Measurements from ENCODE around the gene KCNH5.

KCNH5 gene

DNA sequence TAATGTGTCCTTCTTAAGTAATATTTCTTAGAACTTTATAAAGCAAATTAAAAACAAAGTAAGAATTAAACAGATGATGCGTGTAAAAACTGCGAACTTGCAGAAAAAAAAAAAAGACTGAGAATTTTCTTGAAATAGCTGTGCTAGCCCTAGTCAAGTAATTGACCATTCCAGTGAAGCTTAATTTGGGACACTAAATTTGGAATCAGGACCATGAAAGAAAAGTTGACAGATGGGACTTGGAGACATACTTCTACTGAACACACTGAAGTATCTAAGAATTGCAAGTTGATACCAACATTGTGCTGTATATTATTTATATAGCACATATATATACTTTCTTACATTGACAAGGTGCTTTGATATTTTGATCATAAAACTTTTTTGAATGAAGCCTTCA lies 386.6 kb downstream of the KCNH5 start:
- TF ChIP-seq, protein P1, sequence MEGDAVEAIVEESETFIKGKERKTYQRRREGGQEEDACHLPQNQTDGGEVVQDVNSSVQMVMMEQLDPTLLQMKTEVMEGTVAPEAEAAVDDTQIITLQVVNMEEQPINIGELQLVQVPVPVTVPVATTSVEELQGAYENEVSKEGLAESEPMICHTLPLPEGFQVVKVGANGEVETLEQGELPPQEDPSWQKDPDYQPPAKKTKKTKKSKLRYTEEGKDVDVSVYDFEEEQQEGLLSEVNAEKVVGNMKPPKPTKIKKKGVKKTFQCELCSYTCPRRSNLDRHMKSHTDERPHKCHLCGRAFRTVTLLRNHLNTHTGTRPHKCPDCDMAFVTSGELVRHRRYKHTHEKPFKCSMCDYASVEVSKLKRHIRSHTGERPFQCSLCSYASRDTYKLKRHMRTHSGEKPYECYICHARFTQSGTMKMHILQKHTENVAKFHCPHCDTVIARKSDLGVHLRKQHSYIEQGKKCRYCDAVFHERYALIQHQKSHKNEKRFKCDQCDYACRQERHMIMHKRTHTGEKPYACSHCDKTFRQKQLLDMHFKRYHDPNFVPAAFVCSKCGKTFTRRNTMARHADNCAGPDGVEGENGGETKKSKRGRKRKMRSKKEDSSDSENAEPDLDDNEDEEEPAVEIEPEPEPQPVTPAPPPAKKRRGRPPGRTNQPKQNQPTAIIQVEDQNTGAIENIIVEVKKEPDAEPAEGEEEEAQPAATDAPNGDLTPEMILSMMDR (conservative IDR thresholded peaks at IDR 0.05) = no peak
- TF ChIP-seq ZFX (IDR thresholded peaks at IDR 0.05) = no peak
- H3K27ac ChIP-seq = no peak overlapping the region

DNA sequence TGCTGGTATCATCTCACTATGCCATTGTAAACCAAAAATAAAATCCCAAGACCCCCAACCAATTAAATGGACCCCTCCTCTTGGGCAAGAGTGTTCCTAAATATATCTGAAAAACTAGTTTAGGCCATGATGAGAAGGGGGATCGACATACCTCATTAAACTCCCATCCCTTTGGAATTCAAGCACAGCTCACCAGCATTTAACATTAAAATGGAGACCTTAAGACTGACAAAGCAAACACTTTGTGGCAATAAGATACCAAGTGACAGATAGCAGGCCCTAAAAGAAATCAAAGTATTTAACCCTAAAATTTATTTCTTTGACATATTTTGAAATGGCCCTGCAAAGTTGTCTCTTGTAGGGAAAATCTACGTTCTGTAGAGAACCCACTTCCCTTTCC lies 387.9 kb downstream of the KCNH5 start:
- H3K27ac ChIP-seq = no peak overlapping the region
- TF ChIP-seq ZFX (IDR thresholded peaks at IDR 0.05) = no peak
- TF ChIP-seq, protein P1 (conservative IDR thresholded peaks at IDR 0.05) = no peak

DNA sequence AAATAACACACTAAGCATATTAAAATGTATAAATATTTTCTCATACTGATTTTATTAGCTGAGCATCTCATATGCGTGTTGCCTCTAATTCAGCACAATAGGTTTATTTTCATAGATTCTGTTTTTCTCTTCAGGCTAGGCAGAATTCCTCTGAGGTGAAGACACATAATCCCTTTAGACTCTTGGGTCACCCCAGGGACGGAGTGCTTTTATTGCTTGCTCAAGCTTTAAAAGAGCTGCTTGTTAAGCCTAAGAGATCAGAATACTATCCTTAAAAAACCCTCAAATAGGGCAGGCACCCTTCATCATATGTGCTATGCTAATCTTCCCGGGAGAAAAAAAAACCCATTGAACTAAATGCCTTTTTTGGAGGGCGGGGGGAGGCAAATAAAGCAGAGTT lies 390.1 kb downstream of the KCNH5 start:
- no peak for TF ChIP-seq ZFX (IDR thresholded peaks at IDR 0.05)
- TF ChIP-seq, protein P1 (conservative IDR thresholded peaks at IDR 0.05) = no peak
- H3K27ac ChIP-seq = no peak overlapping the region

DNA sequence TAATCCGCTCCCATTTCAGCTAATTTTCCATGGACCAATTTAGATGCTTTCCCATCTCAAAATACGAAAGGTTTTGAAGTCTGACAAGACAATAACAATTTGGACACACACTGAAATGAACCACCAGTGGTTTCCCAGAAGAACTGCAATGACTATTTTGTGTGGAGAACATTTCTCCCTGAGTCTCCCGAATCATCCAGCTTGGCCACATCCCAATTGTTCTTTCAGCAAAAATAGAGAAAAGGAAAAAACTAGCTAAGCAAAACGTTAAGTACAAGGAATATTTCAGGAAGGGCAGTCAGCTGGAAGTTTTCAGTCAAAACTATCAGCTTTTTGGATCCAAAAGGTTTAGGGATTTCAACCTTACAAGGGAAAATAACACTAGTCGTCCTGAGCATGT lies 390.6 kb downstream of the KCNH5 start:
- no peak overlapping the region for H3K27ac ChIP-seq
- TF ChIP-seq, protein P1 (conservative IDR thresholded peaks at IDR 0.05) = no peak
- TF ChIP-seq ZFX (IDR thresholded peaks at IDR 0.05) = no peak

All from C4-2B (cell line).